ENCODE data around the gene TAS2R13.

The TAS2R13 gene

DNA sequence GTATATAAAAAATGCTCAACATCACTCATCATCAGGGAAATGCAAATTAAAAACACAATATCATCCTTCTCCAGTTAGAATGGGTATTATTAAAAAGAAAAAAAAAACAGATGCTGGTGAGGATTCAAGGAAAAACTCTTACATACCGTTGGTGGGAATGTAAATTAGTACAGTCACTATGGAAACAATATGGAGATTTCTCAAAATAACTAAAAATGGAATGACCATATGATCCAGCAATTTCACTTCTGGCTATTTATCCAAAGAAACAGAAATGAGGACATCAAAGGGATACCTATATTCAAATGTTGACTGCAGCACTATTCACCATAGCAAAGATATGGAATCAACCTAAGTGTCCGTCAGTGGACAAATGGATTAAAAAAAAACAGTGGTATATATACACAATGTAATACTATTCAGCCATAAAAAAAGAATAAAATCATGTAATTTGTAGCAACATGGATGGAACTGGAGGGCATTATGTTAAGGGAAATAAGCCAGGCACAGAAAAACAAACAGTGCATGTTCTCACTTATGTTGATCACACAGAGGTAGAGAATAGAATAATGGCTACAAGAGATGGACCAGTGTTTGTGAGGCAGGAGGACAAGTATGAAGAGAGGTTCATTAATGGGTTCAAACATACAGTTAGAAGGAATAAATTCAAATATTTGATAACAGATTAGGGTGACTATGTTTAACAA is 45.7 kb downstream of the TAS2R13 start:
- no peak for DNase-seq

DNA sequence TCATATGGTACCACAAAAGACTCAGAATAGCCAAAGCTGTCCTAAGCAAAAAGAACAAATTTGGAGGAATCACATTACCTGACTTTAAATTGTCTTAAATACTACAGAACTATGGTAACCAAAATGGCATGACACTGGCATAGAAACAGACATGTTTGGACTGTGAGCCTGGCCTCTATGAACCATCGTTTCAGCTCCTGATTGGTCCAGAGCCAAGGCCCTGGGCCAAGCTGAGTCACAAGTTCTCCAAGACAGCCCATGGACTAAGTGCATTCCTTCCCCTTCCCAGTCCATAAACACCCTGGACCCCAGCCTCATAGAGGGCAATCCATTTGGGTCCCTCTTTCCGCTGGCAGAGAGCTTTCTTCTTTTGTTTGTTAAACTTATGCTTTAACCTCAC is 48.0 kb downstream of the TAS2R13 start:
- DNase-seq: no peak

Data from activated CD4-positive, alpha-beta T cell treated with anti-CD3 and anti-CD28 coated beads for 1 hour (primary cell).